NCI-H226 (cell line): ENCODE results near the gene TNRC6C.

ENCODE experiments used
- DNase-seq: peaks from one replicate; pipeline ENCODE4 v3.0.0-alpha.2; 2015

Gene TNRC6C

GRCh38 chr17:78019976-78020716 is 61.6 kb downstream of the TNRC6C start:
- DNase-seq = no peak

- DNase-seq = no peak
Observed at GRCh38 chr17:78020717-78021108, 62.2 kb downstream of the TNRC6C start.

- DNase-seq = no peak
Observed at GRCh38 chr17:78022425-78022824, 63.9 kb downstream of the TNRC6C start.

DNA sequence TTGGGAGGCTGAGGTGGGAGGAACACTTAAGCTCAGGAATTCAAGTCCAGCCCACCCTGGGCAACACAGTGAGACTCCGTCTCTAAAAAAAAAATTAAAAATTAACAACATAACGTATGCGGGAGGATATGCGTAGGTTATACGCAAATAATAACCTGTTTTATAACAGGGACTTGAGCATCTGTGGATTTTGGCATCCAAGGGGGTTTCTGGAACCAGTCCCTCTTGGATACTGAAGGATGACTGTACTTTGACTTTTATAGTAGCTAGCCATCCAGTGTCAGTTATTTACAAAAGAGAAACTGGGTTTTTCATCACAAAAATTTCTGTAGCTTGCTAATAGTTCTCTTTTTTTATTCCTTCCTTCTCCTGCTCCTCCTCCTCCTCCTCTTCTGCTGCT is 64.5 kb downstream of the TNRC6C start:
- no peak for DNase-seq

GRCh38 chr17:78026381-78026780 is 67.9 kb downstream of the TNRC6C start:
- no peak for DNase-seq

DNA sequence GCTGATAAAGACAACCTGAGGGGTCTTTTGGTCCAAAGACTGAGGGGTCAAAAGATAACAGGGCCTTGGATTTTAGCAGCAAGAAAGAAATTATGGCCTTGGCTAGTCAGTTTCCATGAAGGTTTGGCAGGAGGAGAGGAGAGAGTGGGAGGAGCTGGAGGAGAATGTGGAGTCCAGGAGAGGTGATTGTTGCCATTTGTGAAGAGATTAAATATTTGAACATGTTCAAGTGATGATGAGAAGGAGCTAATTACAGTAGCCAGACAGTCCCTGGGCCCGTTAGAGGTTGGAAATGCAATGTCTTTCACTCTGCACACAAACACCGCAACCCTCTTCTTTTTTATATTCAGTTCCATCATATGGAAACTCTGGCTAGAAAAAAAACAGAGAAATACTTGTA is 68.6 kb downstream of the TNRC6C start:
- no peak for DNase-seq

DNA sequence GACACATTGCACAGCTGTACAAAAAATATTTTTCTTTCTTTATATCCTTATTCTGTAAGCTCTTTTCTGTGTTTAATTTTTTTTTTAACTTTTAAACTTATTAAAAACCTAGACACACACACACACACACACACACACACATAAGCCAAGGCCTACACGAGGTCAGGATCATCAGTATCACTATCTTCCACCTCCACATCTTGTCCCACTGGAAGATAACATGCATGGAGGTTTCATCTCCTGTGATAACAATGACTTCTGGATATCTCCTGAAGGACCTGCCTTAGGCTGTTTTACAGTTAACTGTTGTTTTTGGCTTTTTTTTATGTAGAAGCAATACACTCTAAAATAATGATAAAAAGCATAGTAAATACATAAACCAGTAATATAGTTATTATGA is 71.2 kb downstream of the TNRC6C start:
- DNase-seq = no peak

DNA sequence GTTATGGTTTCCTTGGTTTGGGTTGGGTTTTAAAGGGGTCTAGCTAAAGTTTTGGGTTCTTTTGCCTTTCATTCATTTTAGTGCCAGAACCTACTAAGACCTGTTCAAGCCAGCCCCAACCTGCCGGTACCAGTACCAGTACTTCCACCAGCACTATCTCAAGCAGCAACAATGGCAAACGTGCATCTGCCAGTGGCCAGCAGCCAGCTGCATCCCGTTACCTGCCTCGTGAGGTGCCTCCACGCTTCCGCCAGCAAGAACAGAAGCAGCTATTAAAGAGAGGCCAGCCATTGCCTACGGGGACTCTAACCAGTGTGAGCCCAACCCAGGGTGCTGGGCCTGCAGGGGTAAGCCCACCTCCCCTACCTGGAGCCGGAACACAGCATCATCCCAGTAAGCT is 72.9 kb downstream of the TNRC6C start:
- DNase-seq = no peak

DNA sequence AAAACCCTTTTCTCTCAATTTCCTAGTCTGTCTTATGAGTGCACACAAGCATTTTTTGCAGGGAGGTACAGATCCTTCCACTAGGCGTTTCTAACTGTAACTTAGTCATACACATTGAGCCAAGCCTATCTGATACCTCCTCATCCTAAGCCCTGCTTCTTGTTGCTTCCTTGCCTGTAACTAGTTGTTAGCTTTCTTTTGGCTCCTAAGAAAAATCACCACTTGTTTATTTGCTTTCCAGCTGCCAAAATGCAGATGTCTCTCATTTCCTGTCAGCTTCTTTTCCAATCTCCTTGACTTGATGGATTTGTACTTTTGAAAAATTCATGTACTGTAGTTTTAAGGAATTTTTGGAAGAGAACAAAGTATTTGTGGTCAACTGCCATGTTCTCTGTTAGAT is 73.7 kb downstream of the TNRC6C start:
- DNase-seq = no peak

- peak; percentile 40 for DNase-seq
Observed at GRCh38 chr17:78034429-78035091, 76.1 kb downstream of the TNRC6C start.

GRCh38 chr17:78037280-78037679 is 78.8 kb downstream of the TNRC6C start:
- DNase-seq = no peak

DNA sequence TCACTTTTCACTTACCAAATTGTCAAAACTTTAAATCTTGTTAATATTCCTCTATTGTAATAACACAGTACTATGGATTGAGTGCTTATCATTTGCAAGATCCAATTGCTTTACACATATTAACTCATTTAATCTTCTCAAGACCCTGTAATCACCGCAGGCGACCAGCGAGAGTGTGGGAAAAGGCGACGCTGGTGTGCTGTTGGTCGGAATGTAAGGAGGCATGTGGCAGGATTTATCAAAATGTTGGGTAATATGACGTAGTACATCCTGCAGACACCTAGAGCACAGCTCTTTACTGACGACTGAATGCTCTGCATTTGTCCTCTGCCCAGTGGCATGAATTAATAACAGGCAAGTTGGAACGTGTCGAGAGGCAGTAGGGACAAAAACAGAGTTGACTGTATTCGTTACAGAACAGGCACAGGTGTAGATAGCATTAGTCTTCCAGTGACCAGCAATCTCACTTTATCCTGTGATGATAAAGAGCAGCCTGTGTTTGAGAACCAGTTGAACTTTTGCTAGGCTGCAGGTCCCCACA is 80.3 kb downstream of the TNRC6C start:
- DNase-seq = no peak

GRCh38 chr17:78039581-78039980 is 81.1 kb downstream of the TNRC6C start:
- no peak for DNase-seq

GRCh38 chr17:78040440-78041385 is 82.2 kb downstream of the TNRC6C start:
- DNase-seq = peak; percentile 44

DNA sequence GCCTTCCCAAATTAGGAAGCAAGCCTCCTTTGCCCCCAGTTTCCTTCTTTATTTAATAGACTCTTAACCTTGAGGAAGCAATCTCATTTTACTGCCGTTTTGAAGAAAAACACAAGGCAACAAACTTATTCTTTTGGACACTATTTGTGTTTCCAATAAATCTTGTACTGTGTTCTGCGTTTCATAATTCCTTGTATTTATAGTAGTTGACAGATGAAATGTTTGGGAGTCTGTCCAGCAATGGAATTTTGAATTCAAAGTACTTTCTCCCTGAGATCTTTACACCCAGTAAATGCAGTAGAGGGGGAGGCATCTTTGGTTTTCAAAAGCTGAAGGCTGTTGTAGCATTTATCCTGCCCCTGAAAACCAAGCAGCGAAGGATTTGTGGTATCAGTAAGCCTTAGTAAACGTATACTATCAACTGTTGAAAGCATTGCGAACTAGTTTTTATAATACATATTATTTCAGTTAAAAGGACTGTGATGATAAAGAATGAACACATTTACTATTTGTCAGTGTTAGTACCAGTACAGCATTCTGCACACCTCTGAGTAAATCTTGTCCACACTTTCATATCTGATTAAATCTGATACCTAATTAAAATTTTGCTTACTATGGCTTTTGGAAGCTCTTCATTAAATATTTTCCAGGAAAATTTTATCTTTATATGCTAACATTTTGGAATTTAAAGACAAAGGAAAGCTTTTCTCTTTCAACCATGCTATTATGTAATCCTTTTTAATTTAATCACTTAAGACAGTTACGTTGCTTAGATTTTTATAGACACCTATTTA is 83.1 kb downstream of the TNRC6C start:
- no peak for DNase-seq

DNA sequence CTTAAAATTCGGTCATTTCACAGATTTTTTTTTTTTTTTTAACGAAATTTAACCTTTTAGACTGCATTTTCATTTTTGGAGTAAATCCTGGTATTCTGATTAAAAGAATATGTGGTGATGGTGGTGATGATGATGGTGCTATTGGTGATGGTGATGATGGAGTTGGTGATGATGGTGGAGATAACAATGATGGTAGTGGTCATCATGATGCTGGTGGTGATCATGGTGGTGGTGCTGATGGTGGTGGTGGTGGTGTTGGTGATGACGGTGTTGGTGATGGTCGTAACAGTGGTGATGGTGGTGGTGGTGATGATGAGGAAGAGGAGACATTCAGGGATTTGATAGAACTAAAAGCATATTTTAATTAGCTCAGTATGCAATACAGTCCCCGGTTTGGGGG is 84.0 kb downstream of the TNRC6C start:
- no peak for DNase-seq

DNA sequence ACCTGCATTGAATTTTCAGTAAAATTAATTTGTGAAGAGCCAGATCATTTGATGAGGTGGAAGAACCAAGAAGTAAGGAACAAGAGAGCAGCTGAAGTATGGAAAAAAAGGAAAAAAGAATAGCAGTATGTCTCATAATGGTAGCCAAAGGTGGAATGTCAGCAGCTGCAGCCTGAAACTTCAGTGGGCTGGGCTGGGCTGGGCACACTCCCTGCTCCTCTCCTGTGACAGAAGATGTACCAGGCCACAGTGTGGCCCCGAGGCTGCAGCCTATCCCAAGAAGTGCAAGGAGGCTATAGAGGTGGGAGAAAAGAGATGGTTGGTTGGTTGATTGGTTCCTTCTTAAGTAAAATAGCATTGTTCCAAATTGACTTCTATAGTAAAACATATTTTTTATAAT is 84.5 kb downstream of the TNRC6C start:
- DNase-seq = no peak

DNA sequence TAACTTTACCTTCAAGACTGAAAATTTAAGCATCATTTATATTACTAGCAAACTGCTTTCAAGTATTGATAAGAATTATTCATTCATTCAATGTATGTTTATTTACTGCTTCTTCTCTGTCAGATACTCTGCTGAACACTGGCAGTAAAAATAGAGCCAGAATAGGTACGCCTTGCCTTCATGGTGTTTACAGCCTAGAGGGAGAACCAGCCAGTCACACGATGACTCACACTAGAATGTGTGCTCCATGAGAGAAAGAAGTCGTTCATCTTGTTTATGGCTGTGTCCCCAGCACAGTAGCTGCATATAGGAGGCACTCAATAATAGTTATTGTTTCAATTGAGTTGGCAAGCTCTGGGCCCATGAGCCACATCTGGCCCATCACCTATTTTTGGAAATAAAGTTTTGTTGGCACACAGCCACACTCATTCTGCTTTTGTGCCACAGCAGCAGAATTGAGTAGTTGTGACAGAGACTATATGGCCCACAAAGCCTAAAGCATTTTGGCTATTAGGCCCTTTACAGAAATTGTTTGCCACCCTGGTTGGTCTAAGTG is 85.9 kb downstream of the TNRC6C start:
- DNase-seq = no peak

GRCh38 chr17:78045316-78045715 is 86.8 kb downstream of the TNRC6C start:
- no peak for DNase-seq

GRCh38 chr17:78046923-78047322 is 88.4 kb downstream of the TNRC6C start:
- DNase-seq = no peak

GRCh38 chr17:78048346-78049292 is 90.1 kb downstream of the TNRC6C start:
- no peak for DNase-seq
